Stimulated activated CD4-positive, alpha-beta T cell treated with anti-CD3 and anti-CD28 coated beads, Interleukin-1b, Interleukin-23, amount 100 ng/mL, for 1 hour (primary cell): Measurements from ENCODE around the gene DHX38.
A peak's percentile ranks its signal among the peaks of the same experiment; 100 is the strongest.
"Not testable (repeated sequence)": the region's sequence is repeated elsewhere in the genome, so short reads cannot be mapped to it uniquely, and the experiment has no call there.

Source experiments
- DNase-seq, 2 donors: peaks; one replicate each; pipeline ENCODE4 v3.0.0-alpha.2; 2020; ENCODE audit warnings: low read depth in 2 of 2

DHX38 gene

GRCh38 chr16:72093448-72094265 is at the start of gene DHX38, which contains the start of gene TXNL4B:
DHX38 (plus strand) TSS chr16:72093847; CDS start chr16:72096158, 2,311 bp downstream.
TXNL4B (minus strand) TSS chr16:72093620; CDS start chr16:72090749, 2,871 bp downstream.
- DNase-seq: peak; percentile 69 to 73

GRCh38 chr16:72044296-72044695 is 49.4 kb upstream of the DHX38 start:
- DNase-seq: no peak

- DNase-seq: no peak
Observed at GRCh38 chr16:72044825-72045359, 48.8 kb upstream of the DHX38 start.

- no peak for DNase-seq
Observed at GRCh38 chr16:72049110-72049509, 44.5 kb upstream of the DHX38 start.

GRCh38 chr16:72050769-72051464 is 42.7 kb upstream of the DHX38 start:
- DNase-seq: no peak

- no peak for DNase-seq
Observed at GRCh38 chr16:72051818-72052217, 41.8 kb upstream of the DHX38 start.

- DNase-seq: not testable (repeated sequence)
Observed at GRCh38 chr16:72054254-72054847, 39.3 kb upstream of the DHX38 start, which contains the start of gene HP. HP (plus strand) TSS chr16:72054505; CDS start chr16:72054653, 148 bp downstream.

- no peak for DNase-seq
Observed at GRCh38 chr16:72055911-72056310, 37.7 kb upstream of the DHX38 start.

- DNase-seq: not testable (repeated sequence)
Observed at GRCh38 chr16:72057313-72057712, 36.3 kb upstream of the DHX38 start.

GRCh38 chr16:72059060-72059459 is 34.6 kb upstream of the DHX38 start:
- not testable (repeated sequence) for DNase-seq

- DNase-seq: no peak
Observed at GRCh38 chr16:72060405-72060804, 33.2 kb upstream of the DHX38 start.

GRCh38 chr16:72061564-72061963 is 32.1 kb upstream of the DHX38 start:
- no peak for DNase-seq

GRCh38 chr16:72064361-72064894 is 29.2 kb upstream of the DHX38 start:
- DNase-seq: no peak

- no peak for DNase-seq
Observed at GRCh38 chr16:72066747-72067146, 26.9 kb upstream of the DHX38 start.

- no peak for DNase-seq
Observed at GRCh38 chr16:72068930-72069329, 24.7 kb upstream of the DHX38 start.

GRCh38 chr16:72072514-72073342 is 20.9 kb upstream of the DHX38 start:
- no peak for DNase-seq

GRCh38 chr16:72073560-72074230 is 20.0 kb upstream of the DHX38 start:
- DNase-seq: no peak

- DNase-seq: not testable (repeated sequence)
Observed at GRCh38 chr16:72075067-72075466, 18.6 kb upstream of the DHX38 start.

GRCh38 chr16:72076991-72077706 is 16.5 kb upstream of the DHX38 start:
- not testable (repeated sequence) for DNase-seq
